Prostate gland (tissue), 2 donors: ENCODE results near the gene NMNAT2.

Experiments used
- CTCF ChIP-seq, 4 experiments: fragments of 200-600 bp in 2 of 4; fragments of 450-650 bp in 2 of 4; sonication (generic) in 2 of 4; IDR thresholded peaks; 1 replicate in 3 of 4; 2 replicates in 1 of 4; pipeline ENCODE4 v1.5.1; 2016 to 2019; ENCODE audit warnings: antibody characterized with exemption in 4 of 4, mild to moderate bottlenecking in 2 of 4, moderate library complexity in 2 of 4
- POLR2A ChIP-seq: fragments of 450-650 bp; IDR thresholded peaks from one replicate; pipeline ENCODE4 v1.6.1; 2016; ENCODE audit warnings: antibody characterized with exemption, mild to moderate bottlenecking
- POLR2AphosphoS5 ChIP-seq: sonication (generic); formaldehyde crosslinking; IDR thresholded peaks from one replicate; pipeline ENCODE4 v1.6.1; 2017; ENCODE audit warnings: antibody characterized with exemption

- TF ChIP-seq POLR2AphosphoS5 (no peak), CTCF (IDR thresholded peaks at IDR 0.05) (no peak), POLR2A (no peak)
Observed at GRCh38 chr1:183355797-183356196, 62.4 kb downstream of the NMNAT2 start.
